GM12891 (cell line): ENCODE data around the gene FSTL4.

ENCODE experiments used
- PAX5 ChIP-seq: IDR thresholded peaks from 2 replicates; pipeline ENCODE4 v1.6.1; 2011; ENCODE audit warnings: low read length, moderate library complexity, mild to moderate bottlenecking; ENCODE audit not compliant: insufficient read depth, severe bottlenecking
- POLR2A ChIP-seq: IDR thresholded peaks from 2 replicates; pipeline ENCODE4 v1.6.1; 2011; ENCODE audit warnings: low read depth, low read length, control low read depth
- POLR2AphosphoS5 ChIP-seq: IDR thresholded peaks from 2 replicates; pipeline ENCODE4 v1.6.1; 2011; ENCODE audit warnings: low read depth, low read length, control low read depth
- SPI1 ChIP-seq: IDR thresholded peaks from 2 replicates; pipeline ENCODE4 v1.6.1; 2011; ENCODE audit warnings: low read depth, low read length, control low read depth
- TAF1 ChIP-seq: IDR thresholded peaks from 2 replicates; pipeline ENCODE4 v1.6.1; 2011; ENCODE audit warnings: low read depth, low read length, control low read depth

GRCh38 chr5:133348406-133348805, 263.9 kb downstream of the FSTL4 start:
- TF ChIP-seq POLR2A: no peak
- TF ChIP-seq TAF1: no peak
- no peak for TF ChIP-seq POLR2AphosphoS5
- TF ChIP-seq SPI1: no peak
- no peak for TF ChIP-seq PAX5
